GM12891 (cell line): ENCODE data around the gene IL10RA.

Experiments
- PAX5 ChIP-seq: IDR thresholded peaks from 2 replicates; pipeline ENCODE4 v1.6.1; 2011; ENCODE audit warnings: low read length, moderate library complexity, mild to moderate bottlenecking; ENCODE audit not compliant: insufficient read depth, severe bottlenecking
- POLR2A ChIP-seq: IDR thresholded peaks from 2 replicates; pipeline ENCODE4 v1.6.1; 2011; ENCODE audit warnings: low read depth, low read length, control low read depth
- POLR2AphosphoS5 ChIP-seq: IDR thresholded peaks from 2 replicates; pipeline ENCODE4 v1.6.1; 2011; ENCODE audit warnings: low read depth, low read length, control low read depth
- POU2F2 ChIP-seq: IDR thresholded peaks from 2 replicates; pipeline ENCODE4 v1.6.1; 2011; ENCODE audit warnings: low read depth, mild to moderate bottlenecking, control low read depth, low read length, moderate library complexity
- SPI1 ChIP-seq: IDR thresholded peaks from 2 replicates; pipeline ENCODE4 v1.6.1; 2011; ENCODE audit warnings: low read depth, low read length, control low read depth
- TAF1 ChIP-seq: IDR thresholded peaks from 2 replicates; pipeline ENCODE4 v1.6.1; 2011; ENCODE audit warnings: low read depth, low read length, control low read depth

- TF ChIP-seq POLR2A (no peak), POLR2AphosphoS5 (no peak), TAF1 (no peak), SPI1 (no peak), POU2F2 (no peak), PAX5 (no peak)
Measured at GRCh38 chr11:117980280-117980679, 5.9 kb upstream of the IL10RA start.
